COLO668 (cell line): Measurements from ENCODE around the gene SUPT6H.
A peak's percentile ranks its signal among the peaks of the same experiment; 100 is the strongest.

ENCODE experiments used
- DNase-seq: peaks from one replicate; lab custom pipeline; 2025; ENCODE audit not compliant: unreplicated experiment; lab: John Stamatoyannopoulos, UW

Gene SUPT6H

DNA sequence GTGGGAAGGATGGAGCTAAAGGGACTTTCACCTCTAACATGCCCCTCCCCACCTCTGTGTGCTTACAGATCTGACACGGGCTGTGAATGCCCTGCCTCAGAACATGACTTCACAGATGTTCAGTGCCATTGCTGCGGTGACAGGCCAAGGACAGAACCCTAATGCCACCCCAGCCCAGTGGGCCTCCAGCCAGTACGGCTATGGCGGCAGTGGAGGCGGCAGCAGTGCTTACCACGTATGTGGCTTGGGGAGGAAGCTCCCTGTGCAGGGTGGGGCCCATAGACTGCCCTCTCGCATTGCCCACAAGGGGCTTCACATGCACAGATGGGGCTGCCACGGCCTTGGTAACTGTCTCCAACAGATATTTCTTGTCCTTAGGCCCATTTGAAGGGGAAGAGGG lies 38.3 kb downstream of the SUPT6H start:
- DNase-seq, result no peak

DNA sequence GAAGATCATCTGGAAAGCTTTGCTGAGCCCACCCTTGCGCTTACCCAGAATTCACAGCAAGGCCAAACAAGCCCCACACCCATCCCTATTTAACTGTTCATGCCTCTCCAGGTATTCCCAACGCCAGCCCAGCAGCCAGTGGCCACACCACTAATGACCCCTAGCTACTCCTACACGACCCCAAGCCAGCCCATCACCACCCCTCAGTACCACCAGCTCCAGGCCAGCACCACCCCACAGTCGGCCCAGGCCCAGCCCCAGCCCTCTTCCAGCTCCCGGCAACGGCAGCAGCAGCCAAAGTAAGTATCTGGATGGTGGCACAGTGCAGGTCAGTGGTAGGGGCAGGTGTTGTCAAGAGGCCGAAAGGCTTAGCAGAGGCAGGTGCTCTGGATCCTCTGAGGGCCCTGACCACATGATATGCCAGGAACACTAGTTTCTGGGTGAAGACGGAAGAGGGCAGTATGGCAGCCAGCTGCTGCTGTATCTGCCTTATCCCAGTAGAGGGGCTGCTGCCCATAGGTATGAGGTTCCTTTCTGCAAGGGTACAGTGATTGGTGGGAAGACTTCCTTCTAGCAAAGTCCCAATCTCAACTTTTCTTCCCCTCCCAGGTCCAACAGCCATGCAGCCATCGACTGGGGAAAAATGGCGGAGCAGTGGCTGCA lies 39.0 kb downstream of the SUPT6H start:
- no peak for DNase-seq

DNA sequence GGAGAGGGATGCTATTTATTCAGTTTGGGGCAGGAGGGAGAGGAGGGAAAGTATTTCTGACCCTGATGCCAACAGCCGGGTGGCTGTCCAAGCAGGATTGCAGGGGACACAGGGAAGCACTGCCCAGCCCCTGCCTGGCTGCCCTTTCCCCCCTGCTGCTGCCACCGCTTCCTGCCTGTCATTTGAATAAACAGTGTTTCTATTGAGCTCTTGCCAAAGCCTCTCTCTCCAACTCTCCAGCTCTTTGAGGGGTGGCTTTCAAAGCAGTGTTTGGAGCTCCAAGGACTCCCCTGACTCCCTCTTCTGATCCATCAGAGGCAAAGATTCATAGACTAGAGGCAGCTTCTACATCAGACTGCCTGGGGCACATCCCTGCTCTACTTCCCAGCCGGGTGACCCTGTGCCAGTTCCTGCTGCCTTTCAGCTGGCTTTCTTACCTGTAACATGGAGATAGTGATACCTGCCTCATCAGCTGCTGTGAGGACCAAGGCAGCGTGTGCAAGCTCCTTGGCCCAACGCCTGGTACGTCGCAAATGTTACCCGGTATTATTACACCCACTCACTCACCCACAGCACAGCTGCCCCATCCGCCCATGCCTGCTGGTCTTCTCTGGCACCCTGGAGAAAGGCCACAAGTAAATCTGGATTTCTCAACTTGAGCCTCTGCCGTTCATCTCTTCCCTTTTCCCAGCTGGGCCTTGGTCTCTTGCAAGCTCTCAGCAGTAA lies 40.2 kb downstream of the SUPT6H start:
- DNase-seq, result no peak

DNA sequence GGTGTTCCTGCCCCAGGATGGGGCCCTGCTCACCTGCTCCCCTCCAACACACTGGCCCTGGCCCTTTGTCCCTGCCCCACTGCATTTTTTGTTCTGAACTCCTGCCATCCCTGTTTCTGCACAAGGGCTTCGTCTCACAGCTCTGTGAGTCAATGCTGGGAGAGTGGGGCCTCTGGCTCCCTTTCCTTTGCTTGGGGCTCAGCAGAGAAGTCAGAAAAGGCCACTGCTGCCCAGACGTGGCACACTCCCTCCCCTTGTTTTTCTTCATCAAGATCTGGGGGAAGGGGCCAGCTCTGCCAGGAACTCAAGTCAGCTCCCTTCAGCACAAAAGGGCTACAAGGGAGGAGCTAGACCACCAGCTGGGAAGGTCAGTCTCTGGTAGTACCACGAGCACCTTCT lies 40.7 kb downstream of the SUPT6H start:
- DNase-seq, result no peak

DNA sequence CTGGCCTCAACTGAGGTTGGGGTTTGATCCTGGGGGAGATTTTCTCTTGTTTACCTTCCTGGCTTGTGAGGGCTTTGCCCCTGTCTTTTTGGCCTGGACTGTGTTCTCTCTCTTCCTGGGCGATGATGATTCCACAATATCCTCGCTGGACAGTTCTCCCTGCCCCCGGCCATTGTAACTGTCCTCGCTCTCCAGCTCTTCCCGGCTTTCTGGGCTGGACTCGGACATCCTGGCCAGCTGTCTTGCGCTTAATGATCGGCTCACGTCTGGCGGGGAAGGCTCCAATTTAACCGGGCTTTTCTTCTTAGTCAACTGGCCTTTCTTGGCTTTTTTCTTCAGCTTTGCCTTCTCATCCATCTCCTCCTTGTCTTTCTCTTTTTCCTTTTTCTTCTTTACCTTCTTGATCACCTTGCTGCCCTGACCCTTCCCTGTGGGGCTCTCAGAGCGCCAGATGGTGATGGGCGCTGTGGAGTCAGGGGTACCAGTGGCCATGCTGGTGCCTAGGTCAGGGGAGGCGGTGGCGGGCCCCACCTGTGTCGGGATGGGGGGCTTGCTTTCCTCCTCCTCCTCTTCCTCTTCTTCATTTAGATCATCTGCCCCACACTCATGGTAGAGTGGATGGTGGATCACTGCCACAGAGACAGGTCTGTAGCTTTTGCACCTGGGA lies 41.7 kb downstream of the SUPT6H start:
- DNase-seq, result no peak

DNA sequence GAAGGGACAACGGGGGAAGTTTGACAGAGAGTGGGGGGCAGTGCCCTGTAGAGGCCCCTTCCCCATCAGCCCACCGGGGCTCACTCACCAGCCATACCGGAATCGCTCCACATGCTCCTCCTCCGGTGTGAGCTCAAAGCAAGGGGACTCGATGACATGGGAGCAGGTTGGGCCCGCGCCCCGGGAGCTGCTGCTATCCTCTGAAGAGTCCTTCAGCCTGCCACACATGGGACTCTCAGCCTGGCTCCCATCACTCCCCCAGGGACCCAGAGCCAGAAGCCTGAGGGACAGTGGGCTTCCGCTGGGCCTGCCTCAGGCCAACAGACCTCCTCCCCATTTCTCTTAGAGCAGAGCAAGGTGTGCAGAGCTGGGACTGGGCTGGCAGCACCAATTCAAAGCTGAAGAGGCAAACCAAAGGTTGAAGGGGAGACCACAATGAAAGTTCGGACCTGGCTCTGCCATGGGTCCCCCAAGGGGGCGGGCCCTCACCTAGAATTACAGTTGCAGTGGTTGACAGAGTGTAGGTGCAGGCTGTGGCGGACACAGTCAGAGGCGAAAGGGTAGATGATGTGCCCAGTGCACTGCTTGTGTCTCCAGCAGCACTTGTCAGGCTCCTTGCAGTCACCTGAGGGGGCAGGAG lies 42.3 kb downstream of the SUPT6H start:
- no peak for DNase-seq

DNA sequence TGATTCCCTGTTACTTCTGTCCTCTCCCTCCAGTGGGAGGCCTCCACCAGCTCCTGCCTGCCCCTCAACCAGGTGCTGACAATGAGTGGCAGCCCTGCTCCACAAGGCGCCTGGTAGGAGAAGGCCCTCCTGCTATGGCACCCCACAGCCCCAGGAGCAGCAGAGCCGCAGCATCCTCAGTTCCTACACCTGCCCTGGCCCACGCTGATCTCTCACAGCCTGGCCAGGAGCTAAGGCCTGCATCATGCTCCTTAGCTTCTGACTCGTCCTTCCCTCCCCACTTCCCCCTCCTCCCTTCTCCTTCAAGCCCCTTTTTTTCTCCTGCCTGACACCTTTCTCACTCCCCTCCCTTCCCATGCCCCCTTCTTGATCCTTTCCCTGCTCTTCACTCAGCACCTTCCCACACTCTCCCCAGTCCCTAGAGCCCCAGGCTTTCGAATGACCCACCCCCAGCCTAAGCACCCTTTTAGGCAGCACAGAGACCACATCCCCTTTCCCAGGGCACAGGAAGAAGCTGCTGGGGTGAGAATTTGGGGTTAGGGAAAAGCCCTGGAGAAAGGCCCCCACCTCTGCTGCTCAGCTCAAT lies 43.2 kb downstream of the SUPT6H start:
- no peak for DNase-seq

DNA sequence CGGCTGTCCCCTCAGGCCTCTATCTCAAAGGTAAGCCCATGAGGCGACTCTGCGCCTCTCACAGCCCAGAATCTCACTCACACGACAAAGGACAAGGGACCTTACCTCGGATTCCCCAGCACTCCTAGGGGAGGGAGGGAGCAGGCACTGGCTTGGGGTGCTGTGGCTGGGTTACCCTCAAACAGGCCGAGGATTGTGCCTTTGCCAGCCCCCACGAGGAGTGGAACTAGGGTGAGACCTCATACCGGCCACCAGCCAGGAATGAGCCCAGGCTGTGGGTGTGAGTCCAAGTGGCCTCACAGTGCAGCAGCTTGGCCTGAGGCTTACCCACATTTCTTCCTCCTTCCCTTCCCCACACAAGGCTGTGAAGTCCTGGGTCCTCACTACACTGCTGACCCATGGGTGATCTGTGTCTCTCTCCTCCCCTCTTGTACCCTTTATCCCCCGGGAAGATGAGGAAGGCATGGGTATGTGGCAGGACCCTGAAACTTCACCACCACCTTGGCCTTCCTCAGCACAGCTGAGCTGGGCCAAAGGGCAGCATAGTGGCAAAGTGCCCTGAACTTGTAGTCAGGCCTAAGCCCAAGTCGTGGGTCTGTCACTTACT lies 43.8 kb downstream of the SUPT6H start:
- DNase-seq, result no peak

DNA sequence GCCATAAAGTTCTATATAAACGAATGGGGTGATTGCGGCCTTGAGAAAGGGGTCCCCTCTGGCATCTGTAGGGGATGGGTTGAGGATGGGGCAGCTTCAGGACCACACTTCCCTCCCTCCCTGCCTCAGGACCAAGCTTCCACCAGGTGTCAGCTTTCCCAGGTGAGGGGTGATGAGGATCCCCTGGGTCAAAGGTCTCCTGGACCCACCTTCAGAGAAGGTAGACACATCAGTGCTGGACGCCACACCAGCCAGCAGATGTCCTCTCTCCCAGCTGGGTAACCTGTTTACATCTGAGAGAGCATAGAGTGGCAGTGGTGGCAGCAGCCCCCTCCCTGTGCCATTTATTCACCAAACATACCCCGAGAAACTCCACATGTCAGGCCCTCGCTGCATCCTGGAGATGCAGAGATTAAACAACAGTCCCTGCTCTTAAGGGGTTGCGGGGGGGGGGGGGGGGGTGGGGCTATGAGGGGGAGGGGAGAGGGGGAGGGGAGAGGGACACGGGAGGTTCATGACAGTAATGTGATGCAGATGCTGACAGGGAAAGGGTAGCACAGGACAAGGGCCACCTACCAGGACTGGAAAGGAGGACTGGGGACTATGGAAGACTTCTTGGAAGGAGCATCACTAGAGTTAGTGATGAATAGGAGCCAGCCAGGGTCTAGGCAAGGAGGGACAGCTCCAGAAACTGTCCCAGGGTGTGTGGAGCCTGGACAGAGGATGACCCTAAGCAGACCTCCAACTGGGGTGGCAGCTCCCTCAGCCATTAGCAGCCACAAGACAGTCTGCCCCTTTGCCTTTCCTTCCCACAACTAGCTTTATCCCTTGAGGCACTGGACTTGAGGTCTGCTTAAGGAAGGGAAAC lies 44.7 kb downstream of the SUPT6H start:
- no peak for DNase-seq

DNA sequence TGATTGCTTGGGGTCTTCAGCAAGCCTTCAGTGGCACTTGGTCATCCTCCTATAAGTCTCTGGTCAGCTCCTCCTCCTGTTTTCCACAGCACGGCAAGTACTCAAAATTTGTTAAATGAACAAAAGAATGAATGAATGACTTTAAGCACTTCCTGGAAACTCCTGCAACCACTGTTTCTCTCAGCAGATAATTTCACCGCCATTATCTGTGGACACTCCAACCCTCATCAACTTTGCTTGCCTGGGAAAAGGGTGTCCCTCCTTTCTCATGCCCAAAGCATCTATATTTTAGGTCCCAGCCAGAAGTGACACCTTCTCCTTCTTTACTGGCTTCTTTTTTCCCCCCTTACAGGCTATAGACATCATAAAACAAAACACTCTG lies 45.3 kb downstream of the SUPT6H start:
- DNase-seq, result no peak

DNA sequence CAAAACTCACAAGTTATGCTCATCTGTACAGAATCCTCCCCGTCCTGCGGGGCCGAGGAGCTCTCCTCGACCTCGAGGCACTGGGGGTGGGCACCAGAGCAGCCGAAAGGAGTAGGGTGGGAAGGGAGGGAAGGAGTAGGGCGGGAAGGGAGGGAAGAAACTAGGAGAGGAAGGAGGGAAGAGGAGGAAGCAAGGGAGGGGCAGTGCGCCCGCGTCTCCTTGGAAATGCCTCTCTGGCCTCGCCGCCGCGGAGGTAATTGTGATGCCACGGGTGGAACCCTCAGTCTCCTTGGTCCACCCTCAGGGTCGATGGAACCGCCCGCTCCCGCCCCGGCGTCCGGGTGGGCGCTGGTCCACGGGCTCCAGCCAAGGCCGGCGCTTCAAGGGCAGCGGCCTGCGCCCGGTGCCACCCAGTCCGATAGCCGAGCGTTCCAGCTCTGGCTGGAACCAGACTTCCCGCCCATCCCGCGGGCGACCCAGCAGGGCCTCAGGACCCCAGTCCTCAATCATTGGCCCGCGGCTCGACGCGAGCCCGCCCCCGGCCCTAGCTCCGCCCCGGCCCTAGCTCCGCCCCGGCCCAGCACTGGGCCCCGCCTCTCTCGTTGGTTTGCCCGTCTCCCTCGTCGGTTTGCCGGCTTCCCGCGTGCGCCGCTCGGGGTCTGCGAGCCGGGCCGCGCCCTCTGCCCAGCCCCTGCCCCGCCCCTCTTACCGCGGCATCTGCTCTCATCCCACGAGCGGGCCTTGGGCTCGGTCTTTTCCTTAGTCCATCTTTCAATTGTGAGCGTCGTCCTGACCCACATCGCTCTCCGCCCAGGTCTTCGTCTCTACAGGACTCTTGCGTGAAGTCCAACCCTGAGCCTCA lies 49.1 kb downstream of the SUPT6H start:
- DNase-seq, result peak; percentile 80

DNA sequence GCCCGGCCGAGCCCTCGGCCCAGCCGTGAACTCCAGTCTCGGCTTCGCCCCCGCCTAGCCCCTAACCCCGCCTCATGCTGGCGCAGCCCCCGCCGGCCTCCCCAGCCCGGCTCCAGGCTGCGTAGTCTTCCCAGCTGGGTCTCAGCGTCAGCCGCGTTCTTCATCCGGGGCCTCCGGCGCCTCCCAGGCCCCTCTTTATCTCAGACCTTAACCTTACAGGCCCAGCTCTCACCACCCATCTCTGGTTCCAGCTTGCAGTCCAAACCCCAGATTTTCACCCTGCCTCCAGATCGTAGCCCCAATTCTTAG lies 49.7 kb downstream of the SUPT6H start, which contains the start of gene PROCA1:
Gene PROCA1, minus strand, starts transcription at position 166 of the 309 bp plus-strand sequence. CDS start 228 bp downstream, outside the sequence.
- DNase-seq, result no peak

DNA sequence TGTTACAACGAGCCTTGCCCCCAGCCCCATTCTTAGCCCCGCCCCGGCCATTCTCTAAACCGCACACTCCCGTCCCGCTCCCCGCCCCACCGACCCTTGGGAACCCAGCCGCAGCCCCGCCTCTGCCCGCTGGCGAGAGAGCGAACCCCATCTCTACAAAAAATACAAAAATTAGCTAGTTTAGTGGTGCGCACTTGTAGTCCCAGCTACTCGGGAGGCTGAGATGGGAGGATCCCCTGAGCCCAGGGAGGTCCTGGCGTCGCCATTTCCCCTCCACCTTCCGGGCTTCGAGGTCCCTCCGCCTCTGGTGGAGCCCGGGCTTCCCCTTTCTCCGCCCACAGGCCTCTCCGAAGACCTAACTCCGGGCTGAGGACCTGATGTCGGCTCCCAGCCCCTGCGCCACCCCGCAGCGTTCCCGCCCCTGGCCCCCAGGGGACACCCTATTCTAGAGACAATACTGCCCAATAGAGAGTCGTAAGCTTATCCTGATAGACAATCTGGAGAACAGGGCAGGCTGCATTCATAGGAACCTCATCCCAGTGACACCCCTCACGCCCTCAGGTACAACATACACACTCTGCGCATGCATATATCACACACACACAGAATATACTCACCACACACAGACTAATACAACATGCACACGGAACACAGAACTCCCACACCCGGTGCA lies 50.2 kb downstream of the SUPT6H start:
- no peak for DNase-seq

DNA sequence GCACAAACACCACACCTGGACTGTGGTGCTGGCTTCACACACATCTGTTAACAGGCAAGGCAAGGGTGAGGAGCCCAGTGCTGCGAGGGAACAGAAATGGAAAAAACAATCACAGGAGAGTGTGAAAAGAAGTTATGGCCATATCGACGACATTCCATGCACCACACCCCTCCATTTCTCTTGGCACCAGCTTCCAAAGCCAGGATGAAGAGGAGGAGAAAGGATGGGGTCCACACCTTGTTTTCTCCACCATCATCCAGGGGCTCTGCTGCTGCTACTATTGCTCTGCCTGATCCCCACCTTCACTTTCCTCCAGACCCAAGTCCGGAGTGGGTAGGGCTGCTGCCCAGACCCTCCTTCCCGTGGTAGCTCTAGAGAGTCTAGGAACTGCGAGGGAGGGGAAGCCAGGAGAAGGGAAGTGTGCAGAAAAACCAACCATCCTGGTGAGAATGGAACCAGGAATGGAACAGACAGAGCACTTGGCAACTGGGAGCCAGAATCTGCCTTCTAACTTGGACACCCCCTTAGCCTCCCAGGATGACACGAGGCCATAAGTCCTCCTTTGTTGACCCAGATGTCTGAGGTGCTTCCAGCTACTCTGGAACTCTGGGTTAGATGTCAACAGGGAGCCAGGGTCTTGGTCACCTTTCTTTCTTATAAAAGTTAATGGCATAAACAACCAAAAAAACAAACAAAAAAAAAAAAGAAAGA lies 50.9 kb downstream of the SUPT6H start:
- no peak for DNase-seq

DNA sequence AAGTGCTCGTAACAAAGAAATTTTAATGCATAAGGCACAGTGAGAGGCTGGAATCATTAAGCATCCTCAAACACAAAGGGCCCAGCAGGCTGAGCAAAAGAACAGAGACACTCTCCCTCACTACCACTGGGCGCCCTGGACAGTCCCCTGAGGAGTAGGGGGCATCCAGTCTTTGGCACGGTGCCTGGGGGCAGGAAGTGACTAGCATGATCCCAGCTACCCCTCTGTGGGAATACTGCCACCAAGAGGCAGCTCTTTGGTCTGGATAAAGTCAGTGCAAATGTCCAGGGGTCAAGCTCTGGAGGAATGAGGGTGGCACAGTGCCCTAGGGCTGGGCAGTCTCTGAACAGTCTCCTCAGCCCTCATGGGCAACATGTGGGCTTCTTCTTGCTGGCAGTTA lies 52.3 kb downstream of the SUPT6H start:
- no peak for DNase-seq

DNA sequence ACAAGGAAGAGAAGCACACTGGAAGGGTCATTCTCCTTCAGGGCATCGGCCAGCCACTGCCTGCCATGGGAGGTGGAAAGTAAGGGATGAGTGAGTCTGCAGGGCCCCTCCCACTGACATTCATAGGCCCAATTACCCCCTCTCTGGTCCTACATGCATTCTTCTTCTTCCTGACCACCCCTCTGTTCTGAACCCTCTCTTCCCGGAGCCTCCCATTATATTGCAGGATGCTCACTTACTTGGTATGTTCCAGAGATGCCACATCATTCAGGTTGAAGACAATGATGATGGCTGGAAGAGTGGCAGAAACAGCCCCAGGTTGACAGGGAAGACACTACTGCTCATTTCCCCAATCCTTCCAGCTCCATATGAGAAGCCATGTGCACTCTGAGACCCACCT lies 53.2 kb downstream of the SUPT6H start:
- no peak for DNase-seq

DNA sequence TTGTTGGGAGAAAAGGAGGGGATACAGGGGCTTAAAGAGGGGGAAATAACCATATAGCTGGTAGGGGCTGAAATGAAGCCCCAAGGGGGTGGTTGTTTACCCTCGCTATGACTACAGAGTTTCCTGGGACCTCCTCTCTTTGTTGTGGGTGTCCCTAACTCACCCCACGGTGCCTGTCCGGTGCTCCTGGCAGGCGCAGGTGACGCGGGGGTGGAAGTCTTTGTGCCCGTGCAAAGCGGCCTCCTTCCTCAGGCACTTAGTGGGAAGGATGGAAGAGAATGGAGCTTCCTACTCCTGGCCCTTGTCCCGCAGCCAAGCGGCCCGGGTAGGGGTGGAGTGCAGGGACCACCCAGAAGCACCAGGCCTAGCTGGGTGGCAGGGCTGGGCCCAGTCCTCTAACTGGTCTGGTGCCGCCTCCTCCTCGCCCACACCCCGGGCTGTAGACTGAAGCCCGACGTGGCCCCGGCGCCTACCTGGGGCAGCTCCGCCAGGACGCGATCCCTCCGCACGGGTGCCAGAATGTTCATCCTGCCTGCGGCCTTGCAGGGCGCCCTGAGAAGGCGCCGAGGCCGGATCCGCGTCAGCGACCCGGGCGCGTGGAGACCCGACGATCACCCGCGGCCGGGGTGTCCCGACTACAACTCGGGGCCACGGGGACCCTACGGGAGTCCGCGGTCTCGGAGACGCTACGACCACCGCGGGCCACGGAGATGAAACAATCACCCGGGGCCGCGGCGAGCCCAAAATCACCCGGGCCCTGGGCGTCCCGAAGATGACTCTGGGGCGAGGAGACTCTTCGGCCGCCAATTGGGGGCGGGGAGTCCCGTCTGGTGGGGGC lies 55.0 kb downstream of the SUPT6H start:
- no peak for DNase-seq
